H9 (cell line): ENCODE measurements around the gene ABCE1. TPM values are rescaled to one million over a fixed set of nuclear protein-coding genes. Genes with fewer than 3 reads are reported as not detected.
A peak's percentile ranks its signal among the peaks of the same experiment; 100 is the strongest.

Experiments
- DNase-seq: peaks from one replicate; pipeline ENCODE4 v3.0.0-alpha.2; 2017
- H2AFZ ChIP-seq: one replicate; pipeline ENCODE4 v1.6.1; 2013; ENCODE audit warnings: mild to moderate bottlenecking, low read length, control low read depth, moderate library complexity
- H2AK5ac ChIP-seq: 2 replicates; pipeline ENCODE4 v1.6.1; 2013; ENCODE audit warnings: low read length, control low read depth, mixed read lengths; ENCODE audit not compliant: insufficient read length
- H2BK120ac ChIP-seq: one replicate; pipeline ENCODE4 v1.6.1; 2013; ENCODE audit warnings: low read depth, mild to moderate bottlenecking, low read length, control low read depth, inconsistent platforms; ENCODE audit not compliant: poor library complexity, severe bottlenecking
- H2BK12ac ChIP-seq: 2 replicates; pipeline ENCODE4 v1.6.1; 2013; ENCODE audit warnings: low read length, control low read depth, mixed read lengths, low read depth; ENCODE audit not compliant: insufficient read length
- H2BK15ac ChIP-seq: 2 replicates; pipeline ENCODE4 v1.6.1; 2013; ENCODE audit warnings: low read depth, low read length, control low read depth
- H2BK20ac ChIP-seq: one replicate; pipeline ENCODE4 v1.6.1; 2013; ENCODE audit warnings: low read depth, mild to moderate bottlenecking, low read length, control low read depth, inconsistent platforms; ENCODE audit not compliant: poor library complexity, severe bottlenecking
- H2BK5ac ChIP-seq: 2 replicates; pipeline ENCODE4 v1.6.1; 2013; ENCODE audit warnings: low read length, control low read depth, mixed read lengths; ENCODE audit not compliant: insufficient read length
- H3K14ac ChIP-seq: 2 replicates; pipeline ENCODE4 v1.6.1; 2013; ENCODE audit warnings: low read length, control low read depth; ENCODE audit not compliant: insufficient read depth
- H3K18ac ChIP-seq: 2 replicates; pipeline ENCODE4 v1.6.1; 2013; ENCODE audit warnings: low read depth, mild to moderate bottlenecking, mixed read lengths, low read length, control low read depth; ENCODE audit not compliant: insufficient read length
- H3K23ac ChIP-seq: 2 replicates; pipeline ENCODE4 v1.6.1; 2013; ENCODE audit warnings: low read length, control low read depth, mixed read lengths, low read depth; ENCODE audit not compliant: insufficient read length
- H3K23me2 ChIP-seq: 2 replicates; pipeline ENCODE4 v1.6.1; 2013; ENCODE audit warnings: low read depth, mild to moderate bottlenecking, mixed read lengths, low read length, control low read depth; ENCODE audit not compliant: insufficient read length, poor library complexity, severe bottlenecking
- H3K27ac ChIP-seq: 2 replicates; pipeline ENCODE4 v1.5.1; 2013; ENCODE audit warnings: low read length, control low read depth, mixed read lengths, low read depth; ENCODE audit not compliant: insufficient read length
- H3K27me3 ChIP-seq: 2 replicates; pipeline ENCODE4 v1.6.1; 2013; ENCODE audit warnings: low read length, control low read depth, inconsistent platforms; ENCODE audit not compliant: insufficient read depth
- H3K4ac ChIP-seq: 2 replicates; pipeline ENCODE4 v1.6.1; 2013; ENCODE audit warnings: low read depth, mild to moderate bottlenecking, control low read depth, inconsistent platforms, low read length, moderate library complexity
- H3K4me1 ChIP-seq: 2 replicates; pipeline ENCODE4 v1.6.1; 2013; ENCODE audit warnings: low read length, control low read depth, inconsistent platforms; ENCODE audit not compliant: insufficient read depth
- H3K4me2 ChIP-seq: 2 replicates; pipeline ENCODE4 v1.6.1; 2013; ENCODE audit warnings: low read length, control low read depth, mixed read lengths; ENCODE audit not compliant: insufficient read length, insufficient read depth
- H3K56ac ChIP-seq: 2 replicates; pipeline ENCODE4 v1.6.1; 2013; ENCODE audit warnings: low read depth, mild to moderate bottlenecking, mixed read lengths, low read length, control low read depth; ENCODE audit not compliant: insufficient read length
- H3K79me1 ChIP-seq: 2 replicates; pipeline ENCODE4 v1.6.1; 2013; ENCODE audit warnings: low read depth, mild to moderate bottlenecking, moderate library complexity, low read length, control low read depth, inconsistent platforms; ENCODE audit not compliant: insufficient read depth, poor library complexity, severe bottlenecking
- H3K79me2 ChIP-seq: 2 replicates; pipeline ENCODE4 v1.6.1; 2013; ENCODE audit warnings: low read length, control low read depth, inconsistent platforms; ENCODE audit not compliant: insufficient read depth
- H3K9ac ChIP-seq: 2 replicates; pipeline ENCODE4 v1.6.1; 2013; ENCODE audit warnings: low read length, control low read depth, mixed read lengths; ENCODE audit not compliant: insufficient read length; ENCODE audit errors: extremely low read depth
- H3K9me3 ChIP-seq: one replicate; pipeline ENCODE4 v1.6.1; 2013; ENCODE audit warnings: low read depth, low read length, inconsistent platforms; ENCODE audit not compliant: control insufficient read depth
- H3T11ph ChIP-seq: one replicate; pipeline ENCODE4 v1.6.1; 2013; ENCODE audit warnings: mild to moderate bottlenecking, low read length, control low read depth, inconsistent platforms
- H4K20me1 ChIP-seq: one replicate; pipeline ENCODE4 v1.6.1; 2013; ENCODE audit not compliant: control insufficient read depth, insufficient read length, insufficient read depth
- H4K5ac ChIP-seq: 2 replicates; pipeline ENCODE4 v1.6.1; 2013; ENCODE audit warnings: low read depth, mild to moderate bottlenecking, mixed read lengths, low read length, control low read depth; ENCODE audit not compliant: insufficient read length
- H4K8ac ChIP-seq: replicated peaks from 2 replicates; pipeline ENCODE4 v1.6.1; 2013; ENCODE audit warnings: low read length, control low read depth, mixed read lengths, low read depth; ENCODE audit not compliant: insufficient read length
- H4K91ac ChIP-seq: 2 replicates; pipeline ENCODE4 v1.6.1; 2013; ENCODE audit warnings: low read depth, mild to moderate bottlenecking, moderate library complexity, mixed read lengths, low read length, control low read depth; ENCODE audit not compliant: insufficient read length
- H3K27ac Mint-ChIP-seq, 3 experiments: 2 replicates in 2 of 3; 3 replicates in 1 of 3; pipeline ENCODE4 v1.8.0; 2020 to 2021; ENCODE audit warnings: mixed read lengths in 3 of 3, mild to moderate bottlenecking in 1 of 3, moderate library complexity in 1 of 3
- H3K27me3 Mint-ChIP-seq: 2 replicates; pipeline ENCODE4 v1.8.0; 2021; ENCODE audit warnings: low read depth, mild to moderate bottlenecking, moderate library complexity, mixed read lengths
- H3K36me3 Mint-ChIP-seq, 3 experiments: 2 replicates in 2 of 3; 3 replicates in 1 of 3; pipeline ENCODE4 v1.8.0; 2020 to 2021; ENCODE audit warnings: low read depth in 3 of 3, mixed read lengths in 3 of 3; ENCODE audit not compliant: insufficient read depth in 1 of 3
- H3K4me1 Mint-ChIP-seq, 2 experiments: 2 replicates each; pipeline ENCODE4 v1.8.0; 2020; ENCODE audit warnings: mixed read lengths in 2 of 2
- H3K4me3 Mint-ChIP-seq, 2 experiments: 2 replicates in 1 of 2; 3 replicates in 1 of 2; pipeline ENCODE4 v1.8.0; 2020 to 2021; ENCODE audit warnings: mild to moderate bottlenecking in 2 of 2, mixed read lengths in 2 of 2, moderate library complexity in 1 of 2
- H3K9me3 Mint-ChIP-seq, 2 experiments: 2 replicates in 1 of 2; 3 replicates in 1 of 2; pipeline ENCODE4 v1.8.0; 2020; ENCODE audit warnings: mild to moderate bottlenecking in 2 of 2, mixed read lengths in 2 of 2, moderate library complexity in 1 of 2
- CTCF ChIP-seq: fragments of 200-600 bp; sonication (generic); conservative IDR thresholded peaks from 3 replicates; pipeline ENCODE4 v1.8.0; 2021; ENCODE audit warnings: antibody characterized with exemption, mild to moderate bottlenecking
- WGBS: extraction: QIAGEN DNeasy Blood & Tissue Kit; methylation state at CpG from one replicate; pipeline ENCODE4 v1.1.7; 2013; ENCODE audit warnings: missing lambda C conversion rate, low lambda C conversion rate, mixed read lengths; ENCODE audit not compliant: insufficient read length; ENCODE audit errors: extremely low coverage; 5-methylcytosine and 5-hydroxymethylcytosine counted together
- total RNA-seq: library from RNA; stranded (reverse); gene quantifications from 2 replicates; pipeline ENCODE4 v1.2.1, GENCODE V29; 2021

ABCE1 gene
- total RNA-seq, 1 experiment from 2014 or later, result 112 TPM

- Histone ChIP-seq H4K5ac (no peak overlapping the region), H3K56ac (no peak overlapping the region), H3K18ac (no peak overlapping the region), H2BK120ac (no peak overlapping the region), H3K27me3 (no peaks in the 10 kb centered on the region), H3K9ac (no peak overlapping the region), H2BK15ac (no peak overlapping the region), H3K14ac (no peak overlapping the region), H4K20me1 (no peaks in the 10 kb centered on the region), H4K91ac (no peak overlapping the region), H3T11ph (no peak overlapping the region), H2AFZ (no peak overlapping the region), H3K23me2 (no peaks in the 10 kb centered on the region), H2BK12ac (no peak overlapping the region), H3K79me1 (peaks cover 1% of the 10 kb centered on the region), H2BK5ac (no peak overlapping the region), H3K27ac (no peak overlapping the region), H3K9me3 (no peaks in the 10 kb centered on the region), H3K4me2 (no peak overlapping the region), H3K79me2 (peaks cover 2% of the 10 kb centered on the region), H3K4ac (no peak overlapping the region), H3K23ac (no peak overlapping the region), H3K4me1 (no peaks in the 10 kb centered on the region), H2BK20ac (no peak overlapping the region), H4K8ac (no peak overlapping the region), H2AK5ac (no peak overlapping the region)
- TF ChIP-seq CTCF, result no peak
- DNase-seq, result no peak
- H3K9me3 Mint-ChIP-seq, result no peaks in the 10 kb centered on the region
- H3K36me3 Mint-ChIP-seq, result peaks cover 18 to 52% (median 30%) of the 10 kb centered on the region in 3 experiments; a peak in 6 of 7 replicates
- no peaks in the 10 kb centered on the region for H3K27me3 Mint-ChIP-seq
- no CpG with 5 or more reads among the region's 2 CpGs for WGBS
- 0 out of 7 replicates have a peak overlapping the region, but pooled peaks of 1 of the 3 experiments have one; percentile 6 for H3K27ac Mint-ChIP-seq
- no peak overlapping the region for H3K4me3 Mint-ChIP-seq
- H3K4me1 Mint-ChIP-seq, result no peaks in the 10 kb centered on the region
Measured at GRCh38 chr4:145161549-145161948, 63.4 kb downstream of the ABCE1 start.
